ENCODE measurements around the gene FBXL20.

DNA sequence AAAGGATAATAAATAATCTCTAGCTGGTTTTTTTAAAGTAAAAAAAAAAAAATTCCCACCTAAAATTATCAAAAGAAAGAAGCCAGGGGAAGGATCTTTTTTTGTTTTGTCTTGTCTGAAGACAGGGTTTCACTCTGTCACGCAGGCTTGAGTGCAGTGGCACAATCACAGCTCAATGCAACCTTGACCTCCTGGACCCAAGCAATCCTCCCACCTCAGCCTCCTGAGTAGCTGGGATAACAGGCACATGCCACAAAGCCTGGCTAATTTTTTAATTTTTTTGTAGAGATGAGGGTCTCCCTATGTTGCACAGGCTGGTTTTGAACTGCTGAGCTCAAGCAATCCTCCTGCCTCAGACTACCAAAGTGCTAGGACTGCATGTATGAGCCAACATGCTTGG, 97.2 kb downstream of the FBXL20 start:
- TF ChIP-seq EZH2 (IDR thresholded peaks at IDR 0.05; ENCODE audit: low read depth): no peak
- TF ChIP-seq, protein P1, sequence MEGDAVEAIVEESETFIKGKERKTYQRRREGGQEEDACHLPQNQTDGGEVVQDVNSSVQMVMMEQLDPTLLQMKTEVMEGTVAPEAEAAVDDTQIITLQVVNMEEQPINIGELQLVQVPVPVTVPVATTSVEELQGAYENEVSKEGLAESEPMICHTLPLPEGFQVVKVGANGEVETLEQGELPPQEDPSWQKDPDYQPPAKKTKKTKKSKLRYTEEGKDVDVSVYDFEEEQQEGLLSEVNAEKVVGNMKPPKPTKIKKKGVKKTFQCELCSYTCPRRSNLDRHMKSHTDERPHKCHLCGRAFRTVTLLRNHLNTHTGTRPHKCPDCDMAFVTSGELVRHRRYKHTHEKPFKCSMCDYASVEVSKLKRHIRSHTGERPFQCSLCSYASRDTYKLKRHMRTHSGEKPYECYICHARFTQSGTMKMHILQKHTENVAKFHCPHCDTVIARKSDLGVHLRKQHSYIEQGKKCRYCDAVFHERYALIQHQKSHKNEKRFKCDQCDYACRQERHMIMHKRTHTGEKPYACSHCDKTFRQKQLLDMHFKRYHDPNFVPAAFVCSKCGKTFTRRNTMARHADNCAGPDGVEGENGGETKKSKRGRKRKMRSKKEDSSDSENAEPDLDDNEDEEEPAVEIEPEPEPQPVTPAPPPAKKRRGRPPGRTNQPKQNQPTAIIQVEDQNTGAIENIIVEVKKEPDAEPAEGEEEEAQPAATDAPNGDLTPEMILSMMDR (conservative IDR thresholded peaks at IDR 0.05): no peak
